ENCODE results near the gene CXCL10. TPM values are rescaled to one million over a fixed set of nuclear protein-coding genes. Genes with fewer than 3 reads are reported as not detected.
"Not testable (repeated sequence)": the region's sequence is repeated elsewhere in the genome, so short reads cannot be mapped to it uniquely, and the experiment has no call there.

Gene CXCL10
- total RNA-seq, 4 donors from 2014 or later = 0.50 TPM; not detected in 3

DNA sequence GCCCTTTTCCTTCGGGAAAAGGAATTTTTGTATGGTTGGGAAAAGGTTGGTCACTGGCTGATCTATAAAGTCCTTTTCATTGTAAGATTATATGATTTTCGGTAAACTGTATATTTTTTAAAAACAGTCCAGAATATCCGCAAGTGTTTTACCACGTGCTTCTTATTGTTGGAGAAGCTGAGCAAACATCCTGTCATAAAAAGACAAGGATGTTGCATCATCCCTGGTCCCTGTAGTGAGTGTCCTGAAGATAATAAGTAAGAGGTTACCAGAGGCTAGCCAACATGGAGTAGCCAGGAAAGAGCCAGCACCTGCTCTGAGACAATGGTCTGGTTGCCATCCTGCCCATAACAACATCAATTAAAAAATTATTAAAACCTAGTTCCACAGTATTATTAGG, 21.1 kb downstream of the CXCL10 start:
- DNase-seq (ENCODE audit: extremely low spot score) = peak; percentile 14
- H3K9me3 ChIP-seq = no peaks in the 10 kb centered on the region
- no peak overlapping the region for H3K27ac ChIP-seq (replicated peaks in 1 of 4)
- TF ChIP-seq POLR2AphosphoS5 (IDR thresholded peaks at IDR 0.05) (no peak), EP300 (IDR thresholded peaks at IDR 0.05) (no peak), POLR2A (IDR thresholded peaks at IDR 0.05; ENCODE audit: low read depth) (no peak), CTCF (IDR thresholded peaks at IDR 0.05) (no peak)
- no peak overlapping the region for H3K4me3 ChIP-seq
- H3K27me3 ChIP-seq = no peaks in the 10 kb centered on the region
- H3K36me3 ChIP-seq = no peaks in the 10 kb centered on the region
- 88% methylated on average over 4 of the region's 4 CpGs for WGBS
- H3K4me1 ChIP-seq = no peaks in the 10 kb centered on the region
- intact Hi-C loops (cut with DNase I) = no loop called here

DNA sequence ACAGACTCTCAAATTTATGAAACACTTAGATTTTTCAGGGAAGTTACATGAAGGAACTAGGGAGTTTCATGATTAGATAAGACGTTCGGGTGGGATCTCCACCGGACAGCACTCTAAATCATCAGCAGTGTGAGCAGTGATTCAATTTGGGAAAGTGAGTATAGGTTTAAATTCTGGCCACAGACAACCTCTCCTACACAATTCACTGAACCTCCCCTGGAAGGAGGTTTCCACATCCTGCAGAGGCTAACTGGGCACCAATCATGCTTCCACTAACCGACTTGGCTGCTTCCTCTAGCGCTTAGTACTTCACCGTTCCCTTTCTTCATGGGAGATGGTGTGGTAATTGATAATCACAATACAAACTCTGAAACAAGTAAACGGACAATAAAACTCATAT, 21.6 kb downstream of the CXCL10 start:
- no peaks in the 10 kb centered on the region for H3K9me3 ChIP-seq
- 87% methylated on average over 7 of the region's 7 CpGs for WGBS
- H3K36me3 ChIP-seq = no peaks in the 10 kb centered on the region
- H3K27ac ChIP-seq (replicated peaks in 1 of 4) = no peak overlapping the region
- TF ChIP-seq POLR2AphosphoS5 (IDR thresholded peaks at IDR 0.05) = no peak
- no peak for TF ChIP-seq POLR2A (IDR thresholded peaks at IDR 0.05; ENCODE audit: low read depth)
- TF ChIP-seq CTCF (IDR thresholded peaks at IDR 0.05) = no peak
- TF ChIP-seq EP300 (IDR thresholded peaks at IDR 0.05) = no peak
- no peaks in the 10 kb centered on the region for H3K4me1 ChIP-seq
- intact Hi-C loops (cut with DNase I) = no loop called here
- H3K27me3 ChIP-seq = no peaks in the 10 kb centered on the region
- H3K4me3 ChIP-seq = no peak overlapping the region
- DNase-seq (ENCODE audit: extremely low spot score) = peak; percentile 12

DNA sequence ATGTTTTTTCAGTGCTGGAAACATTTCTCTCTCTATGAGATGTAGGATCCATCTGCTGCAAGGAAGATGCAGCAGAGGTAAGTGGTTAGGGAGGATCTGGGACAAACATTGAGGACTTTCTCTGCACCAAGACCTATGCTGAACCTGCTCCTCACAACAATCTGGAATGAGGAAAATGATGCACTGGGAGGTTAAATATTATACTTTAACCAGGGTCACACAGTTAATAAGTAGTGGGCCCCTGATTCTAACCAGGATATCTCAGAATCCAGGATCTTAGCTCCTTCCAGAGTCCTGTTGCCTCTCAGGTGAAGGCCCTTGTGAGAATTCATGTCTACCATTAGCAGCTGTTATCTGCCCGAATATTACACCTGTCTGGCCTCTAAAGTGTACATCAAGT, 23.0 kb downstream of the CXCL10 start:
- WGBS = 100% methylated on average over 1 of the region's 1 CpG
- Histone ChIP-seq H3K36me3 (no peaks in the 10 kb centered on the region), H3K4me3 (no peak overlapping the region), H3K9me3 (no peaks in the 10 kb centered on the region), H3K27me3 (no peaks in the 10 kb centered on the region), H3K4me1 (no peaks in the 10 kb centered on the region), H3K27ac (replicated peaks in 1 of 4) (no peak overlapping the region)
- TF ChIP-seq CTCF (IDR thresholded peaks at IDR 0.05) = no peak
- no peak for TF ChIP-seq POLR2A (IDR thresholded peaks at IDR 0.05; ENCODE audit: low read depth)
- TF ChIP-seq POLR2AphosphoS5 (IDR thresholded peaks at IDR 0.05) = no peak
- TF ChIP-seq EP300 (IDR thresholded peaks at IDR 0.05) = no peak
- no peak for DNase-seq (ENCODE audit: extremely low spot score)
- intact Hi-C loops (cut with DNase I) = no loop called here

GRCh38 chr4:75998525-75999147, 24.7 kb downstream of the CXCL10 start:
- WGBS = 98% methylated on average over 2 of the region's 2 CpGs
- H3K27me3 ChIP-seq; H3K4me3 ChIP-seq; H3K36me3 ChIP-seq; intact Hi-C loops (cut with DNase I); H3K4me1 ChIP-seq; H3K9me3 ChIP-seq; H3K27ac ChIP-seq (replicated peaks in 1 of 4); DNase-seq (ENCODE audit: extremely low spot score): not testable (repeated sequence)

DNA sequence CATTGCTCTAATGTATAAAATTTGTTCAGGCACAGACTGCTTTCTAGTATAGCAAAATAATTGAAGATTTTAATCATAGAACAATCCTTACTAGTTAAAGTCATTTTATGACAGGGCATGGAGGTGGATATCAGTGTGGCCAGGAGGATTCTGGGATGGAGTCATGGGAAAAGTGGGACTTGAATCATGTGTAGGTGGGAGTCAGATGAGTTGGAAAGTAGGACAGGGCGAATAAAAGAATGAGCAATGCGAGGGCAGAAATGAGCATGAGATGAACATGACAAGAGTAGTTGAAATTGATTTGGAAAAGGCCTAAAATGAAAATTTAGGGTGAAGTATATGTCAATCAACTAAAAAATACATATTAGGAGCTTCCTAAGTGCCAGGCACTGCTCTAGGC, 25.4 kb downstream of the CXCL10 start:
- no peaks in the 10 kb centered on the region for H3K9me3 ChIP-seq
- peak; percentile 12 for DNase-seq (ENCODE audit: extremely low spot score)

More for the DNA sequence above, 25.4 kb downstream of the CXCL10 start:
- no peaks in the 10 kb centered on the region for H3K36me3 ChIP-seq
- no peaks in the 10 kb centered on the region for H3K4me1 ChIP-seq
- TF ChIP-seq CTCF (IDR thresholded peaks at IDR 0.05) = no peak
- no peak for TF ChIP-seq EP300 (IDR thresholded peaks at IDR 0.05)
- no peak for TF ChIP-seq POLR2AphosphoS5 (IDR thresholded peaks at IDR 0.05)
- TF ChIP-seq POLR2A (IDR thresholded peaks at IDR 0.05; ENCODE audit: low read depth) = no peak
- no peak overlapping the region for H3K27ac ChIP-seq (replicated peaks in 1 of 4)
- H3K4me3 ChIP-seq = no peak overlapping the region
- intact Hi-C loops (cut with DNase I) = no loop called here
- 92% methylated on average over 2 of the region's 2 CpGs for WGBS
- no peaks in the 10 kb centered on the region for H3K27me3 ChIP-seq
